ENCODE results near the gene HDAC9.

HDAC9 gene

DNA sequence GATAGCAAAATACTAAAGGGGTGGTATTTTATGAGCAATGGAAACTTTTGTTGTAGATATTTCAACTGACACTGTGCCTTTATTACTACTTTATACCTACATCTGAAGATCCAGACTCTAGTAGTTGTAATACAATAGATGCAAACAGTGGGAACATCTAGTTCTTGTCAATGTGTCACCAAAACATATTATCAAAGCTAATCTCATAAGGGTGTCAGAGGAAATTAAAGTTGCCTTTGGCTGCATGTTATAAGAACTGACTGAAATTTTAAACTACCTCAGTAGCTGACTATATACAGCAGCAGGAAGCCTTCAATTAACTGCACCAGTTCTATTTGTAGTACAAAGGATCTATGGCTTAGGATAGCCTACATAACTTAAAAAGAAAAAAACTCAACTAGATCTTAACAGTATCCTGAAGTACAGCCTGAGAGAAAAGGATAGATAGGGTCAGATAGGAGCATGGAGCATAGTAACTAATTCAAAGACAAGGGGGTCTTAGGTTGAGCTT lies 30.9 kb downstream of the HDAC9 start:
- no peak for DNase-seq

DNA sequence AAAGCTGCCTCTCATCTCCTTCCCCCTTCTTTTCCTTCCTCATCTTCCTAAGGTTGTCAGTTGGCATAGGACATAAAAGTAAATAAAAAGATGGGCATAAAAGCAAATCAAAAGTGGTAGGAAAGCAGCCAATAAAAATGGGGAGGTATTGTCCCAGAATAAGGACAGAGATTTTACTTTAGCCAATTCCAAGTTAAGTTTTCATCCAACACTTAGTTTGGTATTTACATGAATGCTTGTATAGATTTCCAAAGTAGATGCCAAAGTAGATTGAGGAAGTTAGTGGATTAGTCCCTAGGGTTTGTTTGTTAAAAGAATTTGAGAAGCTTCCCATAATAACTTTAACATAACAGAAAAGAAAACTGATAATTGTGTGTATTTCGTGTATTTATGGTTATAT lies 33.7 kb downstream of the HDAC9 start:
- no peak for DNase-seq

DNA sequence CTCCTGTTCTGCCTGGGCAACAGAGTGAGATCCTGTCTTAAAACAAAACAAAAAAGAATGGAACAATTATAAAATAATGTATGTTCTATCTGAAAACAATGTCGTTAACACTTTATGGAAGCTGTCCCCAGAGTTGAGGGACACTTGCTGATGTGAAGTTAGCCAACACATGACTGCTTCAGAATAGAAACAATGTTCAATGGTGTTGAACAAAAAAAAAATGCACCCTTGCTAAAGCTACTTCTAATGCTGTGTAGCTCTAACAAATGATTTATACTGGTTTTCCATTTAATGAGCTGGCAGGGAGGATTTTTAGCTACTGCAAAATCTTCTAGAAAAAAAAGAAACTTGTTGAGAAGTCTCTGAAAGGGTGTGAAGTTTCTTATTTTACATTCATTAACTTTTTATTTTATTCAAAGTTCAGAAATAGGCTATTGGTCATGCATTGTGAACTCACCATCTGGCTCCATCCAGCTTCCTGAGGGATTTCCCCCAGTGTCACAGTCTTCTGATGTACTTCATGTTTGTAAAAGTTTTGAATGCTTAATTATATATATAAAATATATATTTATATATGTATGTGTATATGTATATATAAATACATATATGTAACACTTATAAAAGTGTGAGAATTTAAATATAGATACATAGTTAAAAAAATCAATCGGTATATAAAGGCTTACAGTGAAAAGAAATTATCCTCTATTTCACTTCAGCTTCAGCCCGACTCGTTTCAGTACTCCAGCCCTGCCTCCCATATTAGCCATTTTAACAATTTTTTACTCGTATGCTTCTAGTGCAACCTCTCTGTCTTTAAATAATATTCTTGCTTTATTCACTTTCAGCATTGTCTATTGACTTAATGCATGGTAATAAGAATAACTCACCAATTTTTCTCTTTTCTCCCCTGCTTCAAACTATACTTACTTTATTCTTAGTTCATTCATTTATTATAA lies 35.0 kb downstream of the HDAC9 start:
- no peak for DNase-seq

DNA sequence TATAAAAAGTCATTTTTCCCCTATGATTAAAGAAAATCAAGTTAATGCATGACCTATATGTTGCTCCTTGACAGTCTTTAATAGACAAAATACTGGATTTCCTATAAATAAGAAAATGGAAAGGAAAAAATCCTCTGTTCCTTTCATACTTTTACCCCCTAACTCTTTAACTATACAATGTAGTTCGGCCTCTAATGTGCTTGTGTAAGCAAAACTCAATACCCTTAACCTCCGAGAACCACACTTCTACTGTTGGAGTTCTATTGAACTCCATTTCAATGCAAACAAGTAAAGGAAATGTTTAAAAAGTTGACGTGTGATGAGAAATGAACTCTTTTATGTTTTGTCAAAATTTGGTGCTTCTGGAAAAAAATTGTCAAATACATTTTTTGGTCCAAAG lies 36.0 kb downstream of the HDAC9 start:
- DNase-seq: no peak

DNA sequence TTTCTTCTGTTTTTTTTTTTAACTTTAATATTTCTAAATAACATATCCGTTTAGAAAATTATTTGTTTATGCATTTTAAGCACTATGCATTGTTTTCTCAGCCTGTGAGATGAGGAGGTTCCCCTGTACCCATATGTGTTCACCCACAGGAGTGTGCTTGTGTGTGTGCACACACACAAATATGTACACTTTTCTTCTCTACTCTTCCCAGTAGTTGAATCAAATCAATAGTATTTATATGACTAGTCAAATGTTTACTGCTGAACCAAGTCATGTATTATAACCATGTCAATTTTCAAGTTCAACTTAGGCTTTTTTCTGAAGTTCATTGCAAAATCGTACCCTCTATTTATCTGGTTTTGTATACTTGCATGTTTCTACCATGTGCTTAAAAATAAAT lies 37.3 kb downstream of the HDAC9 start:
- no peak for DNase-seq

DNA sequence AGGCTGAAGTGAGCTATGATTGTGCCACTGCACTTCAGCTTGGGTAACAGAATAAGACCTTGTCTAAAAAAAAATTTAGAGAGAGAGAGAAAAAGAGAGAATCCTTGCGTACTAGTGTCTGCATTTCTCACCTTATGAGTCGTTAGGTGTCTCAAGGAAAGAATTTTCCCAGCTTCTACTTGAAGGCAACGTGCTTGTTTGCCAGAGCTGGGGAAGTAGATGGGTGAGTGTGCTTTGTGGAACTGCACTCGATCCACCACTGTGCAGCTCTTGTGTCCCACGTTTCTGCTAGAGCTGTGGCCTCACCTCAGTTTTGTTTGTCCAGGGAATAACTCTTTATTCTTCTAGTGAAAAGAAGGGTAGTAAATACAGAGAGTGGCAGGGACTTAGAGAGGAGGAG lies 38.9 kb downstream of the HDAC9 start:
- DNase-seq: no peak

DNA sequence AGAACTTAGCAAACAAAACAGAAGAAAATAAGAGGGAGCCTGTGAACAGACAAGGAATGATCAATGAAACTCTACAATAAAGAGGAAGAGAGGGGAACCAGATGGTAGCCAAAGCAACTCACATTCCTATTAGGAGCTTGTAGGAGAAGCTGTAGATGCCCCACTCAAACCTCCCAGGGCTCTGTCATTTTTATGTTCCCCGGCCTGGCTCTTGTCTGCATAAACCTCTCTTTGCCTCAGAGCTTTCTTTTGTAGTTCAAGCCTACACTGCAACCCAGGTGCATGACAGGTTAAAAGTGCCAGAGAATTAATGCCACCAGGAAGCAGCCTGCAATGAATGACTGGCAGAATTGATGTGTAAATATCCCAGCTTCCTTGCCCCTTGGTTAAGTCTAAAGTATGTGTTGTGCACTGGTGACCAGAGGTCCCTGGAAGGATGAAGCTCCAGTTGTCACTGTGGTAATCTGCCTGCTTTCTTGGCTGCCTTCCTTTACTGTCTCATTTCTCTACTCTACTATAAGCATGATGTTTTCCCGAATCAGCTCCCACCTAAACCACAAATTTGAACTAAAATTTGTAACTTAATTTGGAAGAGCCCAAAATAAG lies 40.4 kb downstream of the HDAC9 start:
- no peak for DNase-seq

DNA sequence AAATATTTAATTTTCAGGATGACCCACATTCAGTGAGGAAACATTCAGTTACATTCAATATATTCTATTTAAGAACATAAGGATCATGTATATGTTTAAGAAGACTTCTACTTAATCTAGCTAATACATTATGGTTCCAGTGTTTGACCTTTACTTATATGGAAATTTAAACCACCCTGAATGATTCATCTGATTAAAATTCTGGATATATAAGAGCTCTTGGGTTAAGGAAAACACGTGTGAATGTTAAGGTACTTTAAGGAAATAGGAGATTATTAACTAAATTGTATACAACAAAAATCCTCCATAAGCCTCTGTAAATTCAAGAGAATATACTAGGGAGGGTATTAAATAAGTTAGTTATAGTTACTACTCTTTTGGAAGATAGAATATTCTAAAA lies 40.9 kb downstream of the HDAC9 start:
- DNase-seq: no peak

DNA sequence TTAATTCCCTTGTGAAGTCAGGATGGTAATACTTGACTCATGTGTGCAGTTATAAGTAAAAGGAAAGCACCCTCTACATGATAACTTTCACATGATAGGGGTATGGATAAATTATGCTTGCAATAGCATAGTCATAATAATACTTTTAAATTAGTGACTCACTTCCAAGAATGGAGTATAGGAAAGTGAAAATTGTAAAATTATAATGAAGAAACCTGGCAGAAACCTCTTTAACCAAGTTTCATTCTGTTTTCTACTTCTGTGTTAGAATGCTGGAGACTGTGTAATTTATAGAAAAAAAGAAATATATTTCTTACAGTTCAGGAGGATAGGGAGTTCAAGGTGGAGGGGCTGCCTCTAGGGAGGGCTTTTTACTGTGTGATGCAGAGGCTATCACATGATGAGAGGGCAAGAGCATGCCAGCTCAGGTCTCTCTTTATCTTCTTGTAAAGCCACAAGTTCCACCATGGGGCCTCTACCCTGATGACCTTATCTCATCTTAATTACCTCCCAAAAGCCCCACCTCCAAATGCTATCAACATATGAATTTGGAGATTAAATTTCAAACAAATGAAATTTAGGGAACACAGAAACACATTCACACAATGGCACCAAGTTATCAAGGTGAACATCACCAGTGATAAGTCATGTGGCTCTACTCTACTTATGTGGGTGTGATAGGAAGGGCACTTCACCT lies 43.2 kb downstream of the HDAC9 start:
- no peak for DNase-seq

DNA sequence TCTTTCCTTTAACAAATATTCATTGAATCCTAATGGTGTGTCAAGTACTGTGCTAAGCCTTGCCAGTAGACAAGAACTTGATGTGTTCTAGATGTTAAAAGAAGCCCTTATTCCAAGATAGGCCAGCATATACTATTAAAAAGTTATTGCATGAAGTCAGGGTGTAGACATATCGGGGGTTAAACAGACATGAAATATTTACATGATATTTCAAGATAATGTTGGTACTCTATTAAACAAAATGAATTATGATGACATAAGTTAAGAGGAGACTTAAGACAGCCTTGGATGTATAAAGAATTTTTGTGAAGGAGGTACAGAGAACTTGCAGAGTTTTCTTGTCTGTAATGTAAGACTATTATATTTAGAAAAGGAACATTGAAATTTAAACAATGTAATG lies 44.8 kb downstream of the HDAC9 start:
- no peak for DNase-seq

DNA sequence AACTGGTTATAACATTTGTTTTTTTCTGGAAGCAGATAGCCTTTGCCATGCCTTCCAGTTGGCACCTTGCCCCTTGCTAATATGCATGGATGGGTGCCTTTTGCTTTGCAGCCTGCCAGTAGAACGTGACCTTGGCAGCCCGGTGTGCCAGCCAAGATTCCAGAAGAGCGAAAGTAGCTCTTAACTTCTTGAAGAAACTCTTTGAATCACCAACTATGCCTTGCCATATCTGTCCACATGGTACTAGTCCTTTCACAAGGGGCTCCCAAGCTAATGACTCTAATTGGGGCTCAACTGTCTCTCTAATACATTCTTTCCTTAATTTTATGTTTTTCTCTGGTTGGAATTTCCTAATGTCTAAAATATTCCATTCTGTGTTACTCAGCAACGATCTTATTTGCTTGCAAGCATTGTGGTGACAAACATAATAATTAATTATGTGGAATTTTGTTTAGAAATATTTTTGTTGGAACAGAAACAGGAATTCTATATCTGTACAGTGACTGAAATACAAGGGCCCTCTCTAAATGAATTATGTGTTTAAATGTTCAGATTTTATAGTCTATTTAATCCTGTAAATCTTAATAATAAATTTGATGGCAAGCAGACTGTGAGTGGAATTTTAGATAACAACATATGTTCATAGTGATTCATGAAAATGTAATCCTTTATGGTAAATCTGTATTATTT lies 45.8 kb downstream of the HDAC9 start:
- no peak for DNase-seq

DNA sequence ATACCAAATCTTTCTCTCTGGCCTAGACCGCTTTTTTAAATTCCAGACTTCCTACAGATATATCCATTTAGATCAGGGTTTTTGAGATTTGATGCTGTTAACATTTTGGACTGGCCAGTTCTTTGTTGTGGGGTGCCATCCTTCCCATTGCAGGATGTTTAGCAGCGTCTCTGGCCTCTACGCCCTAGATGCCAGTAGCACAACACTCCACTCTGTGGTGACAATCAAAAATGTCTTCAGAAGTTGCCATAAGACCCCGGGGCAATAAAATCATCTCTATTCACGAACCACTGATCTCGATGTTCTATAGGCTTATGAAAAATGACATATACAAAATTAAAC lies 46.3 kb downstream of the HDAC9 start:
- no peak for DNase-seq

DNA sequence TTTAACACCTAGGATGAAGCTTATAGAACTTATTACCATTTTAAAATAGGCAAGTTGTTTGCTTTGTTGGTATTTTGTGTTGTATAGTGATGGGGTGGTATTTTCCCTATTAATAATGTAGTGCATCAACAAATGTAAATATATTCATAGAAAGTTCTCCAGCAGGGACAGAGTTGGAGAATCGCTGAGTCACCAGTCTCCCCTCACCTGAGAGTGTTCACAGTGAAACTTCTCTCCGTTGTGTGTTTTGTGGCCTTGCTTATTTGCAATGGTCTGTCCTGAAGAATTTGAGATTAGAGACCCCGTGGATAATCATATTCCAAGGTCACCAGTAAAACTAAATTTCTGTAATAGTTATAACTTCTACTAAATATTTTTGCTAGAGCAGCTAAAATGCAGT lies 51.0 kb downstream of the HDAC9 start:
- no peak for DNase-seq

DNA sequence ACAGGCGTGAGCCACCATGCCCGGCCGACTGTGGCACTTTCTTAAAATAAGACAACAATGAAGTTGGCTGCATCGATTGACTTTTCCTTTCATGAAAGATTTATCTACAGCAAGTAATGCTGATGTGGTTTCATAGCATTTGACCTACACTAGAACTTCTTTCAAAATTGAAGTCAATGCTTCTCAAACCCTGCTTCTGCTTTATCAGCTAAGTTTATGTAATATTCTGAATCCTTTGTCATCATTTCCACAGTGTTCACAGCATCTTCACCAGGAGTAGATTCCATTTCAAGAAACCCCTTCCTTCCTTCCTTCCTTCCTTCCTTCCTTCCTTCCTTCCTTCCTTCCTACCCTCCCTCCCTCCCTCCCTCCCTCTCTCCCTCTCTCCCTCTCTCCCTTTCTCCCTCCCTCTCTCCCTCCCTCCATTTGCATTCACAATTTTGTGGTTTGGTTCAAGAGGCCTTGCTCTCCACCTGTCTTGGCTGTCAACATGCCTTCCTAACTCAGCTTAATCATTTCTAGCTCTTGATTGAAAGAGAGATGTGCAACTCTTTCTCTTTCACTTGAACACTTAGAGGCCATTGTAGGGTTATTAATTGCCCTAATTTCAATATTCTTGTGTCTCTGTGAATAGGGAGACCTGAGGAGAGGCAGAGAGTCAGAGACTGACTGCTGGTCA lies 52.1 kb downstream of the HDAC9 start:
- DNase-seq: no peak

DNA sequence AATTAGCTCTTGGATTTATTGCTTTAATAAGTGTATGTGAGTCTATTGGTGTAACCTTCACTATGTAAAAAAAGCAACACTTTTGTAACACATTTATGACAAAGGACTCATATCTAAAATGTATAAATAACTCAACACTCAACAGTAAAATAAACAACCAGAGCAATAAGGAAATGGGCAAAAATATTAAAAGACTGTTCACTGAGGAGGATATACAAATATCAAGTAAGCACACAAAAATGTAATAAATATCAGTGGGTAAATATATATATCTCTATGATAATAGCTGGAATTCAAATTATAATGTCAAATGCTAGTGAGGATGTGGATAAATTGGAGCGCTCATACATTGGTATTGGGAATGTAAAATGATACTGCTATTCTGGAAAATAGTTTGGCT lies 53.0 kb downstream of the HDAC9 start:
- no peak for DNase-seq

DNA sequence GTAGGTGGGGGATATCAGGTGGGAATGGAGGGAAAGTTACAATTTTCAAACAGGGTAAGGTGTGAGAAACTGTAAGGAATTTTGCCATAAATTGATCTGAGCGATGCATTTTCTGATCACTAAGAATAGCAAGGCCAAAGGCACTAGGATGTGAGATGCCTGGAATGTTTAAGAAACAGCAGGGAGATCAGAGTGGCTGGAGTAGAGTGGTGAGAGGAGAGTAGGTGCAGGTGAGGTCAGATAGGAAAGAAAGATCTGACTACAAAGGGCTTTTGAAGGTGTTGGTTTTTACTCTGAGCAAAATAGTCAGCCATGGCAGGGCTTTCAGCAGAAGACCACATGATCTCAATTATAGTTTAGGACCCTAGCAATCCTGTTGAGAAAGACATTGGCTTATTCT lies 55.0 kb downstream of the HDAC9 start:
- no peak for DNase-seq

DNA sequence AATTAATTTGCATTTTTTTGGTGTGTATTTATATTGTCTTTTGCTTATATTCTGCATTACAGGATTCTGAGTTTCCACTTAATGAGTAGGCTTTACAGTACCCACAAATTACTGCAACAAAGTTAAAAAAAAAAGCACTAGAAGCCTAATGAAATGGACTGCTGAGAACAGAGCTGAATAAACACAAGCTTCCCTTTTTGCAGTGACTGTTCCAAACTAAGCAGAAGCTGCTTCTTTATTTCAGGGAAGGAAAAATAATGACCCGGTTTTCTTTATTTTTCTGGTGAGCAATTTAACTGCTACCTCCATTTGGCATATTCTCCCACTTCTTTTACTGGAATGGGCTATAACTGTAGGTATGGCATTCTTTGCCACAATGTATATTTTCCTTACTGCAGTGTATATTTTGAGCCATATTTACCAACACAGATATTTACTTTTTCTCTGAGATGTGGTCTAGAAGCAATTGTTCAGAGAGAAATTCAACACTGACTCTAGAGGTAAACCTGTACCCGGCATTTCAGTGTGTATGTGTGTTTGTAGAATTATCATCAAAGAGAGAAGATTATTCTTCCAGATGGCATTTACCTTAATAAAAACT lies 56.9 kb downstream of the HDAC9 start:
- no peak for DNase-seq

DNA sequence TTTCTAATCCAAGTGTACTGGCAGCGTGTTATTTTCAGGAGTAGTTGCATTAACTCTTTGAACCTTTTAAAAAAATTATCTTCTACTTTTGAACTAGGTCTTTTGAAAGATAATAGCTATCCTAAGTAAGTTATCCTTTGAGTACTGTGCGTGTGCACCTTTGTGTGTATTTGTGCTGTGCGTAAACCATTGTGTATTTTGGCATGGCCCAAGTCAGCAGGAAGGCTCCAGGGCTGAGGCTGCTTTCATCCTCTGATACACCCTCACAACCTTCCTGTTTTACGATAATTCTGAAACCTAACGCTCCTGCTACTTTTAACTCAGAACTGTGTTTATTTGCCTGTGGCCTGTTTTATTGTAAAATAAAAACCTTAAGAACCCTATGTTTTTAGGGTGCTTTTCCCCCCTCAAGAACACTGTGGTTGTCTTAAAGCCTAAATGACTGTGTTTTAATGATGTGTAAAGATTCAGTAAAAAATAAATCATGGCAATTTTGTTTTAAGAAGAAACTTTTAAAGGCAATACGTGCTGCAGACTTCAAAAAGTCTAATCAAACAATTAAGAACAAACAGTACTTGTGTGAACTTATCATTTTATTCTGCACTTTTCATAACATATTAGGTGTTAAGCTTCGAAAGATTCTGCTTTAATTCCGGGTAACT lies 57.5 kb downstream of the HDAC9 start:
- no peak for DNase-seq

DNA sequence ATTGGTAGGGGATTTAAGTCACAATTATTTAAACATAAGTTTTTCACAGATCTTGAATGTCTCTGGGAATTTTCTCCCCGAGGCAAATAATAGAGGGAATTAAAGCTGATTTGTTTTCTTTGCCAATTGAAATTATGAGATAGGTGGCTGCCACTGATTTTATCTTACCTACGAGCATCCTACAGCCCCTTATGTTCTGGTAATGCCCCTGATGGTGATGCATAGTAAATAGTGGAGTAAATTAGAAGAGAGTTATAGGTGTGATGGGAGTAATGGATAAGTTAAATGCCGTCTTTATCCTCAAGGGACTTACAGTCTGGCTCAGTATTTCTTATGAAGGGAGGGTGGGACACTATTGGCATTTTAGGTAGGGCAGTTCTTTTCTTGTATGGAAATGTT lies 58.1 kb downstream of the HDAC9 start:
- DNase-seq: no peak

DNA sequence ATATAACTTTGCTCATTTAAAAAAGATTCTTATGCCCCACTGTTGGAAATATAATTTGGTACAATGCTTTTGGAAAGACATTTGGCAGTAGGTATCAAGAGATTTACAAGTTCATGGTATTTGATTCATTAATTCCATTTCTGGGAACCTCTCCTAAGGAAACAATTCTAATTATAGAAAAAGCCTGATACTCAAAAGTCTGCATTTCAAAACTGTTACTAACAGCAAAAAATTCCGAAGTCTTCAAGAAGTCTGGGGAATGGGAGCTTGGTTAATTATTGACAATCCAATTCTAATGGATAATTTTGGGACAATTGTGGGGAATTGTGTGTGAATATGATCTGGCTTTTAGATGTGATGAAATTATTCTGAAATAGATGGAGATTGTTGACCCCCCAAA lies 59.6 kb downstream of the HDAC9 start:
- DNase-seq: no peak

DNA sequence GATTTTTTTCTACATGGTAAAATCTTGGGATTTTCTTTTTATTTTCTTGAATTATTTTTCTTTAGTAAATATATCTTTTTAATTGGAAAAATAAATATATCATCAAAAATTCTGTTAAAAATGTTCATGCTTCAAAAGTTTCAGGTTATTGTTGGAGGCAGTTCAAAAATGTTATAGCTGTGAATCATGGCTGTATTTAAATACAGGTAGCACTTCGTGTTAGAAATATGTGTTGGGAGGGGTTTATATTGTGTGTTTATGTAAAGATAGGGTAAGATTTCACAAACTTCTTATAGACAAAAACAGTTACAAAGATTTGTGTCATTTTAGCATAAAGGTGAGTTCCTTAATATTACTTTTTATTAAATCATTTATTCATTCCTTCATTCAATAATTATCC lies 60.4 kb downstream of the HDAC9 start:
- no peak for DNase-seq

DNA sequence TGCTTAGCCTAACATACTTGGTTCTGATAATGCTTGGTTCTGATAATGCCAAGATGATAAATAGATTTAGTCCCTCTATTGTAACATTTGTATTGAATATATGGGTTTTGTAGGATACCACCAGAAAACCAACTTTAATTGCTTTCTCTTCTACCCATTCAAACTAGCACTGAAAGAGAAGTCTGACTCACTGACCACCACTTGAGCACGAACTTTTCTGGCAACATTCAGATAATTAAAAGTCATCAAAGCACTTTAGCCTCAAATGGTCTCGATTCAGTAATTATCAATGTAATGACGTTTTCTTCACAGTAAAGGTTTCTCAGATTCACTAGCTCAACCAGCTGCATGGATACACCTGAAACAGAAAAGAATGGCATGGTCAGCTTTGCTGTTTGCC lies 63.0 kb downstream of the HDAC9 start:
- no peak for DNase-seq

All from activated naive CD4-positive, alpha-beta T cell treated with Interleukin-2 at 50 U/mL for 16 hours (primary cell).